SKM-1 treated with dmso at 0.1 percent for 144 hours (cell line): ENCODE data around the gene EEPD1.
"Not testable (repeated sequence)": the region's sequence is repeated elsewhere in the genome, so short reads cannot be mapped to it uniquely, and the experiment has no call there.

ENCODE experiments used
- DNase-seq: peaks from one replicate; lab custom pipeline; 2025; ENCODE audit not compliant: unreplicated experiment; lab: John Stamatoyannopoulos, UW

EEPD1 gene

GRCh38 chr7:36210291-36210922 lies 57.4 kb downstream of the EEPD1 start:
- DNase-seq = no peak

GRCh38 chr7:36214608-36215456 lies 61.8 kb downstream of the EEPD1 start:
- DNase-seq = no peak

- no peak for DNase-seq
Measured at GRCh38 chr7:36215457-36215765, 62.4 kb downstream of the EEPD1 start.

GRCh38 chr7:36216063-36216684 lies 63.1 kb downstream of the EEPD1 start:
- no peak for DNase-seq

- no peak for DNase-seq
Measured at GRCh38 chr7:36217211-36217960, 64.3 kb downstream of the EEPD1 start.

- no peak for DNase-seq
Measured at GRCh38 chr7:36217961-36218284, 64.9 kb downstream of the EEPD1 start.

- DNase-seq = no peak
Measured at GRCh38 chr7:36219429-36219828, 66.4 kb downstream of the EEPD1 start.

GRCh38 chr7:36223851-36224250 lies 70.8 kb downstream of the EEPD1 start:
- no peak for DNase-seq

- no peak for DNase-seq
Measured at GRCh38 chr7:36224934-36225858, 72.1 kb downstream of the EEPD1 start.

GRCh38 chr7:36226151-36226550 lies 73.1 kb downstream of the EEPD1 start:
- no peak for DNase-seq

- DNase-seq = no peak
Measured at GRCh38 chr7:36227223-36227622, 74.2 kb downstream of the EEPD1 start.

- no peak for DNase-seq
Measured at GRCh38 chr7:36228039-36228438, 75.0 kb downstream of the EEPD1 start.

GRCh38 chr7:36231406-36231805 lies 78.4 kb downstream of the EEPD1 start:
- DNase-seq = no peak

- DNase-seq = no peak
Measured at GRCh38 chr7:36232555-36232954, 79.5 kb downstream of the EEPD1 start.

GRCh38 chr7:36232971-36233550 lies 80.0 kb downstream of the EEPD1 start:
- DNase-seq = no peak

GRCh38 chr7:36236073-36236472 lies 83.0 kb downstream of the EEPD1 start:
- no peak for DNase-seq

GRCh38 chr7:36238138-36238537 lies 85.1 kb downstream of the EEPD1 start:
- DNase-seq = no peak

GRCh38 chr7:36243356-36243755 lies 90.3 kb downstream of the EEPD1 start:
- DNase-seq = not testable (repeated sequence)

GRCh38 chr7:36244001-36244400 lies 90.9 kb downstream of the EEPD1 start:
- DNase-seq = not testable (repeated sequence)

GRCh38 chr7:36244429-36244828 lies 91.4 kb downstream of the EEPD1 start:
- no peak for DNase-seq
